HepG2 (cell line): Measurements from ENCODE around the gene BCAP29. TPM values are rescaled to one million over a fixed set of nuclear protein-coding genes. Genes with fewer than 3 reads are reported as not detected.

Experiments used
- ATAC-seq: fragments of 200-7000 bp; cut with Tn5 transposase; 3 replicates; pipeline ENCODE4 v1.9.1; 2020; ENCODE audit warnings: mild to moderate bottlenecking, moderate library complexity
- BruUV-seq: library from RNA; stranded (reverse); fragments of 400-500 nt; replicated peaks from 2 replicates; lab custom pipeline; 2021; lab: Mats Ljungman, UMichigan
- CTCF ChIA-PET: fragments of 300-600 bp; formaldehyde crosslinking; extraction: SDS; loops from one replicate; lab custom pipeline; 2021; ENCODE audit warnings: low total read pairs, inconsistent platforms, low intra/inter-chr PET ratio; lab: Yijun Ruan, JAX
- POLR2A ChIA-PET: fragments of 350-600 bp; sonication (Branson Sonifier 250); formaldehyde crosslinking; loops from one replicate; lab custom pipeline; 2020; ENCODE audit warnings: antibody characterized with exemption, inconsistent platforms; lab: Yijun Ruan, JAX
- DNase-seq: peaks from one replicate; pipeline ENCODE4 v3.0.0-alpha.2; 2015; ENCODE audit warnings: low spot score
- FAIRE-seq: peaks from 3 replicates; lab custom pipeline; 2011; peaks lifted over from hg19 to GRCh38; lab: Jason Lieb, UNC
- H2AFZ ChIP-seq: one replicate; pipeline ENCODE4 v1.6.1; 2011; ENCODE audit warnings: low read length, inconsistent platforms
- H3K27ac ChIP-seq: fragments of 300-600 bp; 3 replicates; pipeline ENCODE4 v1.8.0; 2011; ENCODE audit warnings: mixed run types, mild to moderate bottlenecking, mixed read lengths, low read length, inconsistent platforms; ENCODE audit not compliant: insufficient read depth; ENCODE audit errors: extremely low read length
- H3K27me3 ChIP-seq, 2 experiments: fragments of 200-600 bp in 1 of 2; 2 replicates in 1 of 2; 3 replicates in 1 of 2; pipeline versions ENCODE4 v1.6.0 to v1.8.0; 2011; ENCODE audit warnings: low read length in 2 of 2, mild to moderate bottlenecking in 2 of 2, moderate library complexity in 2 of 2, inconsistent platforms in 1 of 2; ENCODE audit not compliant: insufficient read depth in 2 of 2, control insufficient read depth in 1 of 2
- H3K36me3 ChIP-seq, 2 experiments: fragments of 200-600 bp in 1 of 2; replicated peaks in 1 of 2; 2 replicates in 1 of 2; 3 replicates in 1 of 2; pipeline versions ENCODE4 v1.5.1 to v1.8.0; 2011; ENCODE audit warnings: low read length in 2 of 2, inconsistent platforms in 1 of 2; ENCODE audit not compliant: insufficient read depth in 2 of 2, control insufficient read depth in 1 of 2
- H3K4me1 ChIP-seq: 2 replicates; pipeline ENCODE4 v1.5.1; 2012; ENCODE audit warnings: low read length, inconsistent platforms; ENCODE audit not compliant: insufficient read depth
- H3K4me2 ChIP-seq: 2 replicates; pipeline ENCODE4 v1.6.0; 2011; ENCODE audit warnings: low read depth, low read length, inconsistent platforms
- H3K4me3 ChIP-seq, 3 experiments: fragments of 200-600 bp in 1 of 3; sonication (generic), shearing (Covaris generic) in 1 of 3; replicated peaks in 1 of 3; 2 replicates each; pipeline ENCODE4 v1.5.1; 2011 to 2016; ENCODE audit warnings: low read length in 3 of 3, inconsistent platforms in 2 of 3, low read depth in 2 of 3, mild to moderate bottlenecking in 2 of 3, control low read depth in 1 of 3, mixed read lengths in 1 of 3; ENCODE audit not compliant: insufficient read depth in 1 of 3
- H3K79me2 ChIP-seq: one replicate; pipeline ENCODE4 v1.6.1; 2011; ENCODE audit warnings: low read length, inconsistent platforms; ENCODE audit not compliant: insufficient read depth
- H3K9ac ChIP-seq: 2 replicates; pipeline ENCODE4 v1.6.0; 2011; ENCODE audit warnings: mild to moderate bottlenecking, low read depth, low read length, inconsistent platforms; ENCODE audit not compliant: insufficient read depth
- H3K9me3 ChIP-seq: 2 replicates; pipeline ENCODE4 v1.5.1; 2012; ENCODE audit warnings: mild to moderate bottlenecking, low read length
- H4K20me1 ChIP-seq: 2 replicates; pipeline ENCODE4 v1.6.0; 2011; ENCODE audit warnings: inconsistent platforms, mild to moderate bottlenecking, low read length, moderate library complexity; ENCODE audit not compliant: insufficient read depth
- FOXC1 ChIP-seq: sonication (generic); formaldehyde crosslinking; IDR thresholded peaks from 2 replicates; pipeline ENCODE4 v1.8.0; 2022; ENCODE audit warnings: mild to moderate bottlenecking, missing genetic modification reagents, borderline replicate concordance
- ISL2 ChIP-seq: sonication (generic); formaldehyde crosslinking; IDR thresholded peaks from 2 replicates; pipeline ENCODE4 v1.5.0; 2020; ENCODE audit warnings: missing genetic modification reagents
- KLF16 ChIP-seq, 2 experiments: sonication (generic) in 1 of 2; formaldehyde crosslinking in 1 of 2; IDR thresholded peaks; 2 replicates each; pipeline versions ENCODE4 v1.6.1 to v1.8.0; 2016 to 2023; ENCODE audit warnings: missing genetic modification reagents in 2 of 2, missing compliant biosample characterization in 1 of 2
- PRMT3 ChIP-seq: sonication (generic); formaldehyde crosslinking; IDR thresholded peaks from 2 replicates; pipeline ENCODE4 v1.8.1; 2022; ENCODE audit warnings: low read depth, mild to moderate bottlenecking, moderate library complexity, missing genetic modification reagents, borderline replicate concordance
- PRPF4 ChIP-seq: fragments of 200-400 bp; formaldehyde crosslinking; IDR thresholded peaks from 2 replicates; pipeline ENCODE4 v1.6.1; 2016; ENCODE audit warnings: low read length, low read depth; ENCODE audit not compliant: poor library complexity, severe bottlenecking
- ZFP41 ChIP-seq: sonication (generic); formaldehyde crosslinking; IDR thresholded peaks from 2 replicates; pipeline ENCODE4 v1.4.0; 2020; ENCODE audit warnings: mild to moderate bottlenecking, missing genetic modification reagents, borderline replicate concordance
- ZNF235 ChIP-seq: sonication (generic); formaldehyde crosslinking; IDR thresholded peaks from 2 replicates; pipeline ENCODE4 v1.8.1; 2023; ENCODE audit warnings: mild to moderate bottlenecking, missing genetic modification reagents, borderline replicate concordance
- ZNF562 ChIP-seq: sonication (generic); formaldehyde crosslinking; IDR thresholded peaks from 2 replicates; pipeline ENCODE4 v1.8.0; 2022; ENCODE audit warnings: missing genetic modification reagents, borderline replicate concordance
- WGBS: methylation state at CpG from one replicate; pipeline ENCODE4 v1.1.6; 2017; ENCODE audit warnings: low lambda C conversion rate; 5-methylcytosine and 5-hydroxymethylcytosine counted together
- in situ Hi-C: cut with HindIII; loops from 2 replicates; pipeline ENCODE4 v1.10.0; 2017; ENCODE audit warnings: low pct_unique_long_range_greater_than_20kb; ENCODE audit not compliant: extremely low pct_ligation_motif_present
- intact Hi-C: fragments of 100-400 bp; cut with micrococcal nuclease; formaldehyde crosslinking; loops from one replicate; pipeline ENCODE4 v1.10.0; 2022; ENCODE audit not compliant: unreplicated experiment
- polyA plus RNA-seq, 8 experiments: library from polyadenylated mRNA; depleted of rRNA in 3 of 8; stranded (reverse) in 7 of 8; unstranded in 1 of 8; fragments of >200 nt; fragmentation: Illumina TruSeq in 4 of 8; extraction: Trizol in 4 of 8; gene quantifications; 2 replicates each; pipeline versions ENCODE4 v1.2.1 to v1.2.3, GENCODE V29; 2011 to 2016; ENCODE audit warnings: low read depth in 4 of 8, missing spikeins in 1 of 8, mixed read lengths in 1 of 8; ENCODE audit not compliant: insufficient read depth in 1 of 8
- total RNA-seq, 5 experiments: library from RNA; depleted of rRNA; stranded (reverse); fragments of >200 nt; fragmentation: Illumina TruSeq; extraction: Trizol; gene quantifications; 2 replicates each; pipeline ENCODE4 v1.2.3, GENCODE V29; 2016; ENCODE audit warnings: low read depth in 1 of 5
- TF ChIP-seq, protein P1 (sequence below): sonication (generic); formaldehyde crosslinking; IDR thresholded peaks from 2 replicates; pipeline ENCODE4 v1.4.0; 2020; ENCODE audit warnings: low read depth, mild to moderate bottlenecking, missing genetic modification reagents
- TF ChIP-seq, protein P2 (sequence below): IDR thresholded peaks from 2 replicates; pipeline ENCODE4 v1.6.1; 2018; ENCODE audit warnings: missing genetic modification reagents, mild to moderate bottlenecking, missing compliant biosample characterization
- TF ChIP-seq, protein P3 (sequence below): sonication (generic); formaldehyde crosslinking; IDR thresholded peaks from 2 replicates; pipeline ENCODE4 v1.8.0; 2022; ENCODE audit warnings: mild to moderate bottlenecking, missing genetic modification reagents, moderate library complexity

The BCAP29 gene
- total and polyA plus RNA-seq, 2 of the 13 experiments (the other 11 are each of a cell fraction or from before 2014, with no cell fraction given) = 15.3 to 35.6 TPM

DNA sequence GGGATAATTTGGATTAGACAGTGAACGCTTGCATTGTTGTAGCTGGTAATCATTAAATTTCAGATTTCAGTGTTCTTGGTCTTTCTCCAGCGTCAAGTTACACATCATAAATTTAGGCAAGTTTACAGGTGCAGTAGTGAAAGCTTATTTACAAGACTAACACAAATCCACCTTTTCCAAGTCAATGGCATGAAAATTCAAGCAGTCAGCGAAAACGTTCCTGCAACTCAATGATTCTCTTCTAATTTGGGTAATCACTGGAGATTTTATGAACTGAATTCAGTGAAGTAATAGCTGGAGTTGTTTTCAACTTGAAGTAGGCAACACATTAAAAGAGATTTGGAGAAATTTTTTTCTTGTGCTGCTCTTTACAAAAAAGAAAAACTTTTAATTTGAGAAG, 17.9 kb downstream of the BCAP29 start (continued):
- no peak for TF ChIP-seq PRMT3 (CRISPR knock-in tag)

DNA sequence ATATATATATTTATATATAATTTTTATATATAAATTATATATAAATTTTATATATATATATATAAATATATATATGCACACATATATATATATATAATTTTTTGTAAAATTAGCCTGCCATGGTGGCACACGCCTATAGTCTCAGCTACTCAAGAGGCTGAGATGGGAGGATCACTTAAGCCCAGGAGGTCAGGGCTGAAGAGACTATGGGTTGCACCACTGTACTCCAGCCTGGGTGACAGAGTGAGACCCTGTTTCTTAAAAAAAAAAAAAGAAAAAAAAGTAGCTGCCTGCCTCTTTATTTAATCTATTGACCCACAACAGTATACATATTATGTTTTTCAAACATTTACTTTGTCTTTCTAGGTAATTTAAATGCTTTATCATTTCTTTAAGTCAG, 19.2 kb downstream of the BCAP29 start:
- Histone ChIP-seq H3K27me3 (no peaks in the 10 kb centered on the region), H3K4me2 (no peak overlapping the region), H3K27ac (no peak overlapping the region), H3K9ac (no peak overlapping the region), H3K4me3 (no peak overlapping the region), H4K20me1 (no peaks in the 10 kb centered on the region), H3K9me3 (no peaks in the 10 kb centered on the region), H3K79me2 (no peaks in the 10 kb centered on the region), H3K36me3 (peaks cover 0 to 1% of the 10 kb centered on the region in 2 experiments; a peak in 4 of 5 replicates), H3K4me1 (peaks cover 11% of the 10 kb centered on the region; the same call in 1 of the 2 replicates), H2AFZ (no peak overlapping the region)
- ChIA-PET CTCF (no interaction called here), POLR2A (no interaction called here)
- no peak for FAIRE-seq
- BruUV-seq = no TSS peak
- no peak for DNase-seq
- in situ Hi-C loops (no loop called here), intact Hi-C loops (no loop called here)
- no peak for ATAC-seq
- TF ChIP-seq ZNF235 = no peak
- no peak for TF ChIP-seq FOXC1 (CRISPR knock-in tag)
- TF ChIP-seq, protein P1, sequence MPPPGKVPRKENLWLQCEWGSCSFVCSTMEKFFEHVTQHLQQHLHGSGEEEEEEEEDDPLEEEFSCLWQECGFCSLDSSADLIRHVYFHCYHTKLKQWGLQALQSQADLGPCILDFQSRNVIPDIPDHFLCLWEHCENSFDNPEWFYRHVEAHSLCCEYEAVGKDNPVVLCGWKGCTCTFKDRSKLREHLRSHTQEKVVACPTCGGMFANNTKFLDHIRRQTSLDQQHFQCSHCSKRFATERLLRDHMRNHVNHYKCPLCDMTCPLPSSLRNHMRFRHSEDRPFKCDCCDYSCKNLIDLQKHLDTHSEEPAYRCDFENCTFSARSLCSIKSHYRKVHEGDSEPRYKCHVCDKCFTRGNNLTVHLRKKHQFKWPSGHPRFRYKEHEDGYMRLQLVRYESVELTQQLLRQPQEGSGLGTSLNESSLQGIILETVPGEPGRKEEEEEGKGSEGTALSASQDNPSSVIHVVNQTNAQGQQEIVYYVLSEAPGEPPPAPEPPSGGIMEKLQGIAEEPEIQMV (CRISPR knock-in tag) = no peak
- TF ChIP-seq PRPF4 = no peak
- TF ChIP-seq, protein P2, sequence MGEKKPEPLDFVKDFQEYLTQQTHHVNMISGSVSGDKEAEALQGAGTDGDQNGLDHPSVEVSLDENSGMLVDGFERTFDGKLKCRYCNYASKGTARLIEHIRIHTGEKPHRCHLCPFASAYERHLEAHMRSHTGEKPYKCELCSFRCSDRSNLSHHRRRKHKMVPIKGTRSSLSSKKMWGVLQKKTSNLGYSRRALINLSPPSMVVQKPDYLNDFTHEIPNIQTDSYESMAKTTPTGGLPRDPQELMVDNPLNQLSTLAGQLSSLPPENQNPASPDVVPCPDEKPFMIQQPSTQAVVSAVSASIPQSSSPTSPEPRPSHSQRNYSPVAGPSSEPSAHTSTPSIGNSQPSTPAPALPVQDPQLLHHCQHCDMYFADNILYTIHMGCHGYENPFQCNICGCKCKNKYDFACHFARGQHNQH (CRISPR knock-in tag) = no peak
- no peak for TF ChIP-seq ZNF562 (CRISPR knock-in tag)
- TF ChIP-seq, protein P3, sequence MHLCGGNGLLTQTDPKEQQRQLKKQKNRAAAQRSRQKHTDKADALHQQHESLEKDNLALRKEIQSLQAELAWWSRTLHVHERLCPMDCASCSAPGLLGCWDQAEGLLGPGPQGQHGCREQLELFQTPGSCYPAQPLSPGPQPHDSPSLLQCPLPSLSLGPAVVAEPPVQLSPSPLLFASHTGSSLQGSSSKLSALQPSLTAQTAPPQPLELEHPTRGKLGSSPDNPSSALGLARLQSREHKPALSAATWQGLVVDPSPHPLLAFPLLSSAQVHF (CRISPR knock-in tag) = no peak
- no peak for TF ChIP-seq ZFP41 (CRISPR knock-in tag)
- TF ChIP-seq KLF16 (CRISPR knock-in tag; IDR thresholded peaks at IDR 0.05) = no peak
- no peak for TF ChIP-seq ISL2 (CRISPR knock-in tag)
- 100% methylated on average over 1 of the region's 1 CpG for WGBS
